Naive thymus-derived CD4-positive, alpha-beta T cell (primary cell): ENCODE data around the gene SLC11A2. TPM values are rescaled to one million over a fixed set of nuclear protein-coding genes. Genes with fewer than 3 reads are reported as not detected.
"Not testable (repeated sequence)": the region's sequence is repeated elsewhere in the genome, so short reads cannot be mapped to it uniquely, and the experiment has no call there.

Experiments used
- ATAC-seq: fragments of 150-1000 bp; cut with Tn5 transposase; 2 replicates; pipeline ENCODE4 v1.10.0; 2021; ENCODE audit warnings: mild to moderate bottlenecking, moderate library complexity
- CTCF ChIA-PET: fragments of 350-600 bp; sonication (Branson Sonifier 250); formaldehyde crosslinking; loops from one replicate; lab custom pipeline; 2021; ENCODE audit warnings: antibody characterized with exemption; lab: Charles Lee
- POLR2A ChIA-PET: fragments of 350-600 bp; sonication (Branson Sonifier 250); formaldehyde crosslinking; loops from one replicate; lab custom pipeline; 2021; ENCODE audit warnings: antibody characterized with exemption, inconsistent platforms; lab: Charles Lee
- DNase-seq, 9 donors: peaks; one replicate each; pipeline versions ENCODE4 v3.0.0 to v3.0.0-alpha.2; 2020 to 2022; ENCODE audit warnings: mixed read lengths in 1 of 9
- H3K27ac ChIP-seq: one replicate; pipeline ENCODE4 v1.7.0; 2013; ENCODE audit warnings: mild to moderate bottlenecking, low read depth, low read length, moderate library complexity
- H3K27me3 ChIP-seq, 2 donors: one replicate each; pipeline ENCODE4 v1.7.0; 2013; ENCODE audit warnings: low read length in 2 of 2, mild to moderate bottlenecking in 2 of 2, moderate library complexity in 2 of 2; ENCODE audit not compliant: control insufficient read depth in 2 of 2, insufficient read depth in 2 of 2
- H3K36me3 ChIP-seq, 3 experiments: 1 replicate in 2 of 3; 2 replicates in 1 of 3; pipeline ENCODE4 v1.7.0; 2013; ENCODE audit warnings: low read length in 3 of 3, mild to moderate bottlenecking in 3 of 3, moderate library complexity in 1 of 3; ENCODE audit not compliant: insufficient read depth in 3 of 3, control insufficient read depth in 2 of 3
- H3K4me1 ChIP-seq, 2 donors: one replicate each; pipeline ENCODE4 v1.7.0; 2013; ENCODE audit warnings: low read length in 2 of 2, mild to moderate bottlenecking in 2 of 2, moderate library complexity in 1 of 2; ENCODE audit not compliant: control insufficient read depth in 2 of 2, insufficient read depth in 2 of 2
- H3K4me3 ChIP-seq: 2 replicates; pipeline ENCODE4 v1.7.0; 2013; ENCODE audit warnings: mild to moderate bottlenecking, low read length
- H3K9me3 ChIP-seq, 3 experiments: 1 replicate in 2 of 3; 2 replicates in 1 of 3; pipeline ENCODE4 v1.7.0; 2013; ENCODE audit warnings: low read length in 3 of 3; ENCODE audit not compliant: control insufficient read depth in 2 of 3
- H3K27ac Mint-ChIP-seq, 9 donors: one replicate each; pipeline ENCODE4 v1.8.0; 2020 to 2022; ENCODE audit warnings: mixed read lengths in 9 of 9, mild to moderate bottlenecking in 8 of 9, moderate library complexity in 5 of 9, inconsistent platforms in 2 of 9
- H3K27me3 Mint-ChIP-seq, 5 donors: one replicate each; pipeline ENCODE4 v1.8.0; 2021 to 2022; ENCODE audit warnings: mixed read lengths in 5 of 5, mild to moderate bottlenecking in 1 of 5
- H3K36me3 Mint-ChIP-seq, 5 donors: one replicate each; pipeline ENCODE4 v1.8.0; 2020 to 2022; ENCODE audit warnings: mixed read lengths in 5 of 5, mild to moderate bottlenecking in 3 of 5, inconsistent platforms in 1 of 5
- H3K4me1 Mint-ChIP-seq, 7 donors: one replicate each; pipeline ENCODE4 v1.8.0; 2020 to 2022; ENCODE audit warnings: mixed read lengths in 7 of 7, mild to moderate bottlenecking in 3 of 7, inconsistent platforms in 1 of 7
- H3K4me3 Mint-ChIP-seq, 10 donors: one replicate each; pipeline ENCODE4 v1.8.0; 2020 to 2022; ENCODE audit warnings: mild to moderate bottlenecking in 10 of 10, mixed read lengths in 10 of 10, moderate library complexity in 6 of 10, inconsistent platforms in 2 of 10
- H3K9me3 Mint-ChIP-seq, 11 donors: one replicate each; pipeline ENCODE4 v1.8.0; 2020 to 2022; ENCODE audit warnings: mixed read lengths in 11 of 11, mild to moderate bottlenecking in 4 of 11, inconsistent platforms in 1 of 11, moderate library complexity in 1 of 11
- intact Hi-C, 2 donors: fragments of 100-400 bp; cut with micrococcal nuclease; formaldehyde crosslinking; loops; one replicate each; pipeline ENCODE4 v1.15.1; 2023
- polyA plus RNA-seq, 2 donors: library from polyadenylated mRNA; unstranded; fragments of 300-500 nt; fragmentation: Illumina TruSeq; gene quantifications; one replicate each; pipeline ENCODE4 v1.2.3, GENCODE V29; 2021
- total RNA-seq, 6 experiments: library from RNA in 5 of 6; stranded (reverse) in 5 of 6; gene quantifications; 1 replicate in 5 of 6; 2 replicates in 1 of 6; pipeline ENCODE4 v1.2.3 and lab custom pipeline; 2021 to 2026

The SLC11A2 gene
- total and polyA plus RNA-seq, 7 experiments from 2014 or later = 14.0 to 65.4 (median 59.2) TPM

GRCh38 chr12:50954789-50955188 lies 71.4 kb downstream of the SLC11A2 start:
- CTCF ChIA-PET = not testable (repeated sequence)
- POLR2A ChIA-PET = interaction anchor here (1.5 kb wide), 1 partner anchor 30 kb away, joined by 3 read pairs; a partner anchor contains a TSS
- peaks cover 0 to 12% (median 0%) of the 10 kb centered on the region in 5 donors for H3K36me3 Mint-ChIP-seq

GRCh38 chr12:50953047-50953446 lies 73.1 kb downstream of the SLC11A2 start:
- H3K27me3 ChIP-seq = no peaks in the 10 kb centered on the region
- no peaks in the 10 kb centered on the region for H3K36me3 ChIP-seq
- Mint-ChIP-seq H3K4me3 (no peak overlapping the region), H3K27ac (no peak overlapping the region), H3K27me3 (no peaks in the 10 kb centered on the region), H3K36me3 (peaks cover 0 to 12% (median 0%) of the 10 kb centered on the region in 5 donors), H3K4me1 (peaks cover 0 to 3% (median 0%) of the 10 kb centered on the region in 7 donors), H3K9me3 (no peaks in the 10 kb centered on the region)
- intact Hi-C loops = no loop called here
- no peak overlapping the region for H3K4me3 ChIP-seq
- CTCF ChIA-PET = no interaction called here
- DNase-seq = no peak
- no peak for ATAC-seq
- no peaks in the 10 kb centered on the region for H3K4me1 ChIP-seq
- no peaks in the 10 kb centered on the region for H3K9me3 ChIP-seq
- POLR2A ChIA-PET = no interaction called here
- H3K27ac ChIP-seq = no peak overlapping the region

More at GRCh38 chr12:50954789-50955188, 71.4 kb downstream of the SLC11A2 start:
- intact Hi-C loops, H3K27ac ChIP-seq, H3K27me3 ChIP-seq, H3K36me3 ChIP-seq, H3K27ac Mint-ChIP-seq, H3K9me3 ChIP-seq, H3K9me3 Mint-ChIP-seq, H3K4me3 Mint-ChIP-seq, DNase-seq, H3K4me1 Mint-ChIP-seq, H3K4me3 ChIP-seq, H3K27me3 Mint-ChIP-seq, H3K4me1 ChIP-seq, ATAC-seq: not testable (repeated sequence)

GRCh38 chr12:50952510-50952909 lies 73.7 kb downstream of the SLC11A2 start, which contains the start of gene HIGD1C:
TSS of gene HIGD1C (plus strand) at chr12:50952544. CDS start at chr12:50953999, 1,455 bp downstream.
- CTCF ChIA-PET = no interaction called here
- Histone ChIP-seq H3K4me3 (no peak within 1 kb of the TSS), H3K27me3 (no peaks in the 10 kb centered on the region), H3K36me3 (no peaks in the 10 kb centered on the region), H3K4me1 (no peaks in the 10 kb centered on the region), H3K9me3 (no peaks in the 10 kb centered on the region), H3K27ac (no peak within 1 kb of the TSS)
- H3K4me1 Mint-ChIP-seq = peaks cover 0 to 3% (median 0%) of the 10 kb centered on the region in 7 donors
- POLR2A ChIA-PET = no interaction called here
- peaks cover 0 to 12% (median 0%) of the 10 kb centered on the region in 5 donors for H3K36me3 Mint-ChIP-seq
- no peak within 1 kb of the TSS for H3K27ac Mint-ChIP-seq
- no peak within 1 kb of the TSS for H3K4me3 Mint-ChIP-seq
- H3K27me3 Mint-ChIP-seq = no peaks in the 10 kb centered on the region
- DNase-seq = no peak
- H3K9me3 Mint-ChIP-seq = no peaks in the 10 kb centered on the region
- intact Hi-C loops = no loop called here
- no peak for ATAC-seq

GRCh38 chr12:50951112-50951511 lies 75.1 kb downstream of the SLC11A2 start:
- POLR2A ChIA-PET = no interaction called here

GRCh38 chr12:50949801-50950302 lies 76.3 kb downstream of the SLC11A2 start:
- Mint-ChIP-seq H3K4me3 (peak overlapping the region in 1 of 10 donors; percentile 14), H3K27me3 (no peaks in the 10 kb centered on the region), H3K9me3 (peaks cover 0 to 4% (median 0%) of the 10 kb centered on the region in 11 donors), H3K4me1 (peaks cover 0 to 3% (median 0%) of the 10 kb centered on the region in 7 donors), H3K36me3 (peaks cover 0 to 12% (median 6%) of the 10 kb centered on the region in 5 donors), H3K27ac (no peak overlapping the region)
- Histone ChIP-seq H3K27ac (no peak overlapping the region), H3K4me1 (no peaks in the 10 kb centered on the region), H3K4me3 (no peak overlapping the region), H3K36me3 (no peaks in the 10 kb centered on the region), H3K27me3 (no peaks in the 10 kb centered on the region), H3K9me3 (no peaks in the 10 kb centered on the region)
- ATAC-seq (no peak), DNase-seq (no peak)
- CTCF ChIA-PET = no interaction called here
- POLR2A ChIA-PET = no interaction called here
- intact Hi-C loops = no loop called here

More at GRCh38 chr12:50951112-50951511, 75.1 kb downstream of the SLC11A2 start:
- Histone ChIP-seq H3K4me1 (no peaks in the 10 kb centered on the region), H3K27ac (no peak overlapping the region), H3K9me3 (no peaks in the 10 kb centered on the region), H3K4me3 (no peak overlapping the region), H3K36me3 (no peaks in the 10 kb centered on the region), H3K27me3 (no peaks in the 10 kb centered on the region)
- H3K36me3 Mint-ChIP-seq = peaks cover 0 to 12% (median 4%) of the 10 kb centered on the region in 5 donors
- DNase-seq (no peak), ATAC-seq (no peak)
- intact Hi-C loops = no loop called here
- H3K4me1 Mint-ChIP-seq = peaks cover 0 to 3% (median 0%) of the 10 kb centered on the region in 7 donors
- H3K27me3 Mint-ChIP-seq = no peaks in the 10 kb centered on the region
- H3K9me3 Mint-ChIP-seq = peaks cover 0 to 4% (median 0%) of the 10 kb centered on the region in 11 donors
- no peak overlapping the region for H3K27ac Mint-ChIP-seq
- no peak overlapping the region for H3K4me3 Mint-ChIP-seq
- CTCF ChIA-PET = no interaction called here

GRCh38 chr12:50948798-50949197 lies 77.4 kb downstream of the SLC11A2 start:
- Mint-ChIP-seq H3K4me1 (peaks cover 0 to 3% (median 0%) of the 10 kb centered on the region in 7 donors), H3K9me3 (peaks cover 0 to 4% (median 0%) of the 10 kb centered on the region in 11 donors), H3K4me3 (no peak overlapping the region), H3K27me3 (no peaks in the 10 kb centered on the region), H3K27ac (no peak overlapping the region), H3K36me3 (peaks cover under 1 to 16% (median 8%) of the 10 kb centered on the region in 5 donors)
- Histone ChIP-seq H3K9me3 (no peaks in the 10 kb centered on the region), H3K36me3 (no peaks in the 10 kb centered on the region), H3K4me3 (no peak overlapping the region), H3K27me3 (no peaks in the 10 kb centered on the region), H3K27ac (no peak overlapping the region), H3K4me1 (no peaks in the 10 kb centered on the region)
- ChIA-PET POLR2A (no interaction called here), CTCF (no interaction called here)
- intact Hi-C loops = no loop called here
- ATAC-seq (no peak), DNase-seq (no peak)
